ENCODE measurements around the gene DNAAF8. TPM values are rescaled to one million over a fixed set of nuclear protein-coding genes. Genes with fewer than 3 reads are reported as not detected.

The DNAAF8 gene
- total and polyA plus RNA-seq, 2 of the 4 experiments (the other 2 are of a cell fraction), result 0.54 to 1.7 TPM

GRCh38 chr16:4713663-4714501, 20.5 kb upstream of the DNAAF8 start:
- Histone ChIP-seq H3K9me1 (ENCODE audit: insufficient read depth, low read length) (peaks cover 3% of the 10 kb centered on the region; the same call in 1 of the 2 replicates), H3K4me2 (ENCODE audit: low read depth, low read length) (no peak overlapping the region), H3K79me1 (ENCODE audit: low read depth in 1 of 2, low read length in 2 of 2) (peaks cover 3 to 24% of the 10 kb centered on the region in 2 experiments; a peak in 3 of 4 replicates), H3K23ac (ENCODE audit: low read depth, low read length) (no peak overlapping the region), H4K5ac (ENCODE audit: low read depth, low read length) (no peak overlapping the region), H4K8ac (ENCODE audit: low read depth in 2 of 2, low read length in 2 of 2) (no peak overlapping the region), H2AK9ac (replicated peaks; ENCODE audit: low read depth, low read length, poor library complexity) (no peak overlapping the region), H3K9ac (ENCODE audit: low read depth, low read length) (no peak overlapping the region), H2AFZ (replicated peaks; ENCODE audit: low read length, poor library complexity) (no peak overlapping the region), H4K20me1 (ENCODE audit: insufficient read depth, low read length) (peaks cover 10% of the 10 kb centered on the region; the same call in 1 of the 2 replicates), H2AK5ac (ENCODE audit: low read depth, low read length) (no peak overlapping the region), H3K36me3 (ENCODE audit: control insufficient read depth, insufficient read depth, low read length) (peaks cover 29% of the 10 kb centered on the region), H3K56ac (ENCODE audit: extremely low read depth, insufficient read depth, low read length) (no peak overlapping the region), H3K14ac (replicated peaks; ENCODE audit: low read depth, low read length) (no peak overlapping the region), H3K4me1 (ENCODE audit: control insufficient read depth, insufficient read depth, low read length) (no peaks in the 10 kb centered on the region), H2BK20ac (ENCODE audit: low read depth, low read length) (no peak overlapping the region), H3K4me3 (ENCODE audit: insufficient read depth, low read depth, low read length) (no peak overlapping the region), H3K27me3 (ENCODE audit: control insufficient read depth, insufficient read depth, low read length) (no peaks in the 10 kb centered on the region), H3K9me3 (ENCODE audit: control insufficient read depth, insufficient read depth, low read length) (no peaks in the 10 kb centered on the region), H3K4ac (ENCODE audit: low read depth, low read length) (no peak overlapping the region), H2BK15ac (ENCODE audit: low read depth, low read length) (no peak overlapping the region), H2BK120ac (ENCODE audit: low read depth, low read length) (no peak overlapping the region), H3K18ac (ENCODE audit: low read depth, low read length) (no peak overlapping the region), H2BK5ac (ENCODE audit: low read depth, low read length, poor library complexity, severe bottlenecking) (no peak overlapping the region), H4K91ac (ENCODE audit: insufficient read depth, low read depth, low read length) (no peak overlapping the region), H3K27ac (ENCODE audit: insufficient read depth, low read length) (no peak overlapping the region)
- POLR2A ChIA-PET (ENCODE audit: unreplicated experiment), result no interaction called here
- BruUV-seq (replicated peaks), result no TSS peak
- dilution Hi-C loops (cut with HindIII; ENCODE audit: low sequenced_read_pairs, unreplicated experiment) (no loop called here), intact Hi-C loops (cut with micrococcal nuclease) (no loop called here), in situ Hi-C loops (cut with MboI; ENCODE audit: low sequenced_read_pairs) (no loop called here)
- no peak for DNase-seq
- CTCF ChIA-PET, result no interaction called here
- no peak for ATAC-seq (ENCODE audit: low read depth)
- 94% methylated on average over 15 of the region's 18 CpGs; no CpG with 5 or more reads in 1 of the 2 experiments for WGBS, 2 experiments (ENCODE audit: extremely low coverage in 2 of 2, insufficient read length in 1 of 2)
- TF ChIP-seq MAFK (IDR thresholded peaks at IDR 0.05; ENCODE audit: low read depth, low read length) (no peak), USF2 (IDR thresholded peaks at IDR 0.05; ENCODE audit: low read depth, low read length) (no peak), RAD21 (IDR thresholded peaks at IDR 0.05; ENCODE audit: low read length) (no peak), NFE2L2 (IDR thresholded peaks at IDR 0.05; ENCODE audit: low read depth, low read length) (no peak), FOS (IDR thresholded peaks at IDR 0.05; ENCODE audit: low read depth, low read length) (no peak), POLR2A (IDR thresholded peaks at IDR 0.05; ENCODE audit: low read depth, low read length) (no peak), SMC3 (IDR thresholded peaks at IDR 0.05; ENCODE audit: low read depth, low read length) (no peak), CTCF (conservative IDR thresholded peaks at IDR 0.05; ENCODE audit: low read depth, low read length) (no peak), CEBPB (IDR thresholded peaks at IDR 0.05; ENCODE audit: low read depth, low read length) (no peak), MXI1 (IDR thresholded peaks at IDR 0.05; ENCODE audit: borderline replicate concordance, low read depth, low read length) (no peak), RFX5 (IDR thresholded peaks at IDR 0.05; ENCODE audit: low read depth, low read length) (no peak), CHD1 (IDR thresholded peaks at IDR 0.05; ENCODE audit: low read depth, low read length) (no peak), MAZ (IDR thresholded peaks at IDR 0.05; ENCODE audit: borderline replicate concordance, low read depth, low read length) (no peak), ELK1 (IDR thresholded peaks at IDR 0.05; ENCODE audit: borderline replicate concordance, low read depth, low read length) (no peak), BHLHE40 (IDR thresholded peaks at IDR 0.05; ENCODE audit: low read depth, low read length) (no peak)

Measured in IMR-90 (cell line).